ENCODE measurements around the gene USP53. TPM values are rescaled to one million over a fixed set of nuclear protein-coding genes. Genes with fewer than 3 reads are reported as not detected.

The USP53 gene
- polyA plus RNA-seq, 3 donors = 33.3 to 47.0 (median 42.6) TPM

- DNase-seq (ENCODE audit: extremely low read depth in 1 of 11, low read depth in 9 of 11, low spot score in 4 of 11) = peak in 4 of 11 donors; percentile 41 to 71 (median 46)
Observed at GRCh38 chr4:119211867-119212233, 663 bp upstream of the USP53 start.

GRCh38 chr4:119212964-119213606 is 572 bp downstream of the USP53 start:
- DNase-seq (ENCODE audit: extremely low read depth in 1 of 11, low read depth in 9 of 11, low spot score in 4 of 11) = peak; percentile 40 to 70 (median 51)

DNA sequence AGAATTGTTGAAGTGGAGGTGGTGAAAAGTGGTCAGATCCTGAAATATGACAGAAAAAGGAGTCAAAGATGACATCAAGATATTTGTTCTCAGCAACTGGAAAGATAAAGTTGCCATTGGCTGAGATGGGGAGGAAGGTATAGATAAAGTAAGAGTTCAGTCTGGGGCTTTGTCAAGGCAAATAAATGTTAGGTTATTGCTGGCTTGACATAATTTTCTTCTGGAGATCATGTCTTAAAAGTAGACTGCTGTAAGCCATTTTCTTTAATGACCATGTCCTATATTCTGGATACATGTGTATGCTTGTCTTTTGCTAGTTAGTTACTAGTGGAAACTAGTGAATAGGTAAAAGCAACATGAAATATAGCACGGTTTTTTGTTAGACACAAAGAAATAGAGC is 5.6 kb downstream of the USP53 start:
- DNase-seq (ENCODE audit: extremely low read depth in 1 of 11, low read depth in 9 of 11, low spot score in 4 of 11) = no peak

GRCh38 chr4:119221412-119221811 is 8.9 kb downstream of the USP53 start:
- DNase-seq (ENCODE audit: extremely low read depth in 1 of 11, low read depth in 9 of 11, low spot score in 4 of 11) = no peak

DNA sequence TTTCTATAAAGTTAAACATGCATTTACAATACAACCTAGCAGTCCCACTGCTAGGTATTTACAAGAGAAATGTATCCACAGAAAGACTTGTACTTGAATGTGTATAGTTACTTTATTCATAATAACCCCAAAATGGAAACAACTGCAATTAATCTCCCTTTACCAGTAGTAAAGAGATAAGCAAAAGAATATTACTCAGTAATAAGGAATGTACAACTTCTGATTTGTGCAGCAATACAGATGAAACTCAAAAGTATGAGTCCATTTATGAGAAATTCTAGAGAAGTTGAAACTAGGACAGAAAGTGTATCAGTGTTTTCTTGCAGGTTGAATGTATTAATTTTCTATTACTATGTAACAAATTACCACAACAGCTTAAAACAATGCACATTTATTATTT is 15.2 kb downstream of the USP53 start:
- DNase-seq (ENCODE audit: extremely low read depth in 1 of 11, low read depth in 9 of 11, low spot score in 4 of 11) = no peak

DNA sequence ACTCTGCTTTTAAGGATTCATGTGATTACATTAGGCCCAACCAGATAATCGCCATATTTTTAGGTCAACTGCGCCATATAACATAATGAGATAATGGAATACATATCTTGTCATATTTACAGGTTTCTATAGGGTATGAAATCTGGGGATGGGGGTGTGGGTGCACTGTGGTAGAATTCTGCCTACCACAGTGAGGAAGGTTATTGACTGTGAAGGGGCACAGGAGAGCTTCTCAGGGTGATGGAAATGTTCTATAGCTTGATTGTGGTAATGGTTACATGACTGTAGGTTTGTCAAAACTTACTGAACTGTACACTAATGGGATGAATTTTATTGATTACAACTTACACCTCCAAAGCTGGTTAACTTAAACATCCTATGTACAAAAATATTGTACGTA is 15.9 kb downstream of the USP53 start:
- no peak for DNase-seq (ENCODE audit: extremely low read depth in 1 of 11, low read depth in 9 of 11, low spot score in 4 of 11)

GRCh38 chr4:119229908-119230687 is 17.6 kb downstream of the USP53 start:
- DNase-seq (ENCODE audit: extremely low read depth in 1 of 11, low read depth in 9 of 11, low spot score in 4 of 11) = no peak

DNA sequence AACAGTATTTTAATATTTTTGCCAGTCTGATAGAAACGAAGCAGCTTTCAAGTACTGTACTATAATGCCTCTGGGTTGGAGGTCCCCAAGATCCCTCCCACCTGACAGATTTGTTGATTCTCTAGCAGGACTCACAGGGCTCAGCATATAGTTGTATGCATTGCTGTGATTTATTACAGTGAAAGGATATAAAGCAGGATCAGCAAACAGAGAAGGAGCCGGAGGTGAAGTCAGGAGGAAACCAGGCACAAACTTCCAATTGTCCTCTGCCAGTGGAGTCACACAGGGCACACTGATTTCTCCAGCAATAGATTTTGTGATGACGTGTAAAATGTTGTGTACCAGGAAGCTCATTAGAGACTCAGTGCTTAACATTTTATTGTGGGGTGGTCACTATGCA is 19.0 kb downstream of the USP53 start:
- DNase-seq (ENCODE audit: extremely low read depth in 1 of 11, low read depth in 9 of 11, low spot score in 4 of 11) = no peak

GRCh38 chr4:119232286-119232685 is 19.8 kb downstream of the USP53 start:
- no peak for DNase-seq (ENCODE audit: extremely low read depth in 1 of 11, low read depth in 9 of 11, low spot score in 4 of 11)

- DNase-seq (ENCODE audit: extremely low read depth in 1 of 11, low read depth in 9 of 11, low spot score in 4 of 11) = no peak
Observed at GRCh38 chr4:119233191-119233590, 20.7 kb downstream of the USP53 start.

DNA sequence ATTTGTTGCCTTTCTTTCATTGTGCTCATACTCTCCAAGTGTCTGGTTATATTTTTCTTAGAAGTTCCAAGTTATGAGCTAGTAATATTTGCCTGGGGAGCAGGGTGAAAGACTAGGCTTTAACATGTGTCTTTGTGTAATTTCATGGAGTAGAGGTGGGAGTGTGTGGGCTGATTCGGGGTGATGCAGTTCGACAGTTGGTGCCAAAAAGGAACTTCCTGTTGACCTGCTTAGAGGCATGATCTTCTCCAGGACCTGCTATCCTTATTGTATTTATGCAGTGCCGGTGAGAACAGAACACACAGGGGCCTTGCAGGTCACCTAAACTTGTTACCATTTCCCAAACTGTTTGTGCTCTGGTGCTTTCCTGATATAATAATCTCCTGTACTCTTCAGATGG is 21.2 kb downstream of the USP53 start:
- DNase-seq (ENCODE audit: extremely low read depth in 1 of 11, low read depth in 9 of 11, low spot score in 4 of 11) = no peak

- DNase-seq (ENCODE audit: extremely low read depth in 1 of 11, low read depth in 9 of 11, low spot score in 4 of 11) = no peak
Observed at GRCh38 chr4:119237201-119237600, 24.7 kb downstream of the USP53 start.

DNA sequence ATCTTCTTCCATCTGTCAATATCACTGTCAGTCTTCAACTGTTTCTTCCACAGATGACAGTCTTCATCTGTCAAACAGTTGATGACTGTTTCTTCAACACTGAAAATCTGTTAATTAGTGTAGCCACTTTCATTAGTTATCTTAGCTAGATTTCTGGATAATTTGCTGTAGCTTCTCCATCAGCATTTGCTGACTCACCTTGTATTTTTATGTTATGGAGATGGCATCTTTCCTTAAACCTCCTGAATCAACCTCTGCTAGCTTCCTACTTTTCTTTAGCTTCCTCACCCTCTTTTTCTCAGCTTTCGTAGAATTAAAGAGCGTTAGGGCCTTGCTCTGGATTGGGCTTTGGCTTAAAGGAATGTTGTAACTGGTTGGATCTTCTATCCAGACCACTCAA is 25.1 kb downstream of the USP53 start:
- no peak for DNase-seq (ENCODE audit: extremely low read depth in 1 of 11, low read depth in 9 of 11, low spot score in 4 of 11)

DNA sequence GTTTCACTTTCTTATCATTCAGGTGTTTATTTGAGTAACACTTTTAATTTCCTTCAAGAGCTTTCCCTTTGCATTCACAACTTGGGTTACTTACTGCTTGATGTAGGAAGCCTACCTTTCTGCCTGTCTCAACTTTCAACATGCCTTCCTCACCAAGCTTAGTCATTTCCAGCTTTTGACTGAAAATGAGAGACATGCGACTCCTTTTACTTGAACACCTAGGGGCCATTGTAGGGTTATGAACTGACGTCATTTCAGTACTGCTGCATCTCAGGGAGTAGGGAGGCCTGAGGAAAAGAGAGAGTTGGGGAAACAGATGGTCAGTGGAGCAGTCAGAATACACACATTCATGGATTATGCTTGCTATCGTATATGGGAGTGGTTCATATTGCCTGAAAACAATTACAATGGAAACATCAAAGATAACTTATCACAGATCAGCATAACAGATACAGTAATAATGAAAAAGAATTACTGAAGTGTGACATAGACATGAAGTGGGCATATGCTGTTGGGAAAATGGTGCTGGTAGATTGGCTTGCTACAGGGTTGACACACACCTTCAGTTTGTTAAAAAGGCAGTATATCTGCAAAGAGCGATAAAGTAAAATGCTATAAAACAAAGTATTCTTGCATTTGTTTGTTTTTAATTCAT is 25.7 kb downstream of the USP53 start:
- DNase-seq (ENCODE audit: extremely low read depth in 1 of 11, low read depth in 9 of 11, low spot score in 4 of 11) = no peak

DNA sequence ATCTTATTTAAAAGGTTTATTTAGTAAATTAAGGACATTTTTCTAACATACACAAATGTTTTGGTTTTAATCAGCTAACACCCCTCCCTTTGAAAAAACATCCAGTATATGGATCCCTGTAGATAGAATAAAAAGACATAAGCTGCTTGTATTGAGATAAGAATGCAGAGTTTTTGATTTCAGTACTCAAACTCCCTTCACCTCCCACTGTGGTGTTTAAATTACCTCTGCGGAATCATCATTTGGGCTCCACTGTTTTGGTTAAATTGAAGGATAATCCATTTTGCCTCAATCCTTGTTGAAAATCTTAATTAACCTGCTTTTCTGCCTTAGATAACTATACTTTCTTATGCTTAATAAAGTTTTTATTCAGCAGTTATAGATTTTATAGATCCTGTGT is 27.6 kb downstream of the USP53 start:
- DNase-seq (ENCODE audit: extremely low read depth in 1 of 11, low read depth in 9 of 11, low spot score in 4 of 11) = no peak

GRCh38 chr4:119240568-119240967 is 28.1 kb downstream of the USP53 start:
- no peak for DNase-seq (ENCODE audit: extremely low read depth in 1 of 11, low read depth in 9 of 11, low spot score in 4 of 11)

GRCh38 chr4:119242417-119242816 is 29.9 kb downstream of the USP53 start:
- no peak for DNase-seq (ENCODE audit: extremely low read depth in 1 of 11, low read depth in 9 of 11, low spot score in 4 of 11)

- DNase-seq (ENCODE audit: extremely low read depth in 1 of 11, low read depth in 9 of 11, low spot score in 4 of 11) = no peak
Observed at GRCh38 chr4:119243868-119244267, 31.4 kb downstream of the USP53 start.

DNA sequence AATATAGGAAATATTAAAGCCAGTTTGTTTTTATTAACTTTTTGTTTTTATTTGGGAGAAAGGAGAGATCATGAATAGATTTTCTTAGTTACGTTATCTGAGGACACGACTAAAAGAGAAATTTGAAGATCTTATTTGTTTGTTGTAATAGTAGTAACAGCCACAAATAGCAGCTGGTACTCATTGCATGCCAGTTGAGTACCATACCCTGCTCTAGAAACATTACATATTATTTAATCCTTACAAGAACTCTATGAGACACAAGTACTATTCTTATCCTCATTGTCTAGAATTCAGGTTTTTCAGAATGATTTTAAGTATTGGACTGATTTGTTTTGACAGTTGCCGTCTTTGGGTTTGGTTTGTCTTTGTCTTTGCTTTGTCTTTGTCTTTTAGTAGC is 31.8 kb downstream of the USP53 start:
- no peak for DNase-seq (ENCODE audit: extremely low read depth in 1 of 11, low read depth in 9 of 11, low spot score in 4 of 11)

DNA sequence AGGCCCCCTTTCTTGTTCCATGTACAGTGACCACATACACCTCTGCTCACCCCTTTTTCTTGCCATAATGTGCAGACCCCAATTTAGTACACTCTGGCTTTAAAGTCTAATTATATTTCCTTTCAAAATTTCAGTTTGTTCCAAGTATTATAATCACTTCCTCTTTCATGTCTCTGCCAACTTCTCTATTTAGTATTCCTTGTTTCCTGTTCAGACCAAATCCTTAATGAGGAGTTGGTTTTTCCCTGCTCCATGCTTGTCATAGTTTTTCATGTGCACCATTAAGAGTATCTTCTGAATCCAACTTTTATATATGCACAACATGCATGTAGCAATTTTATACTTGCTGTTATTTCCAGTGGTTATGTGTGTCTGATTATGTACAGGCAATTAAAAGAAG is 32.3 kb downstream of the USP53 start:
- DNase-seq (ENCODE audit: extremely low read depth in 1 of 11, low read depth in 9 of 11, low spot score in 4 of 11) = no peak

Data from renal cortex interstitium (tissue), 11 donors.